OCI-LY7 (cell line): ENCODE measurements around the gene EDN1.

ENCODE experiments used
- CTCF ChIP-seq: fragments of 200-600 bp; sonication (generic); conservative IDR thresholded peaks from 2 replicates; pipeline ENCODE4 v1.5.1; 2014; ENCODE audit warnings: mild to moderate bottlenecking, antibody characterized with exemption, low read length, moderate library complexity, mixed read lengths
- EZH2phosphoT487 ChIP-seq: fragments of 200-600 bp; sonication (generic); IDR thresholded peaks from 2 replicates; pipeline ENCODE4 v1.6.1; 2018; ENCODE audit warnings: low read depth, borderline replicate concordance, mild to moderate bottlenecking, mixed run types, antibody characterized with exemption, low read length, moderate library complexity, mixed read lengths

GRCh38 chr6:12280458-12280857 is 9.7 kb upstream of the EDN1 start:
- TF ChIP-seq CTCF, result no peak
- no peak for TF ChIP-seq EZH2phosphoT487
